CD4-positive, alpha-beta T cell treated with Interleukin-17A for 4 hours (primary cell): ENCODE results near the gene STXBP2.

Experiments used
- DNase-seq: peaks from one replicate; pipeline ENCODE4 v3.0.0-alpha.2; 2020; ENCODE audit warnings: mixed read lengths

The STXBP2 gene

GRCh38 chr19:7614859-7615741 is 21.8 kb upstream of the STXBP2 start:
- DNase-seq, result no peak

- no peak for DNase-seq
Observed at GRCh38 chr19:7617172-7617571, 19.7 kb upstream of the STXBP2 start.

GRCh38 chr19:7617735-7618134 is 19.2 kb upstream of the STXBP2 start:
- no peak for DNase-seq

GRCh38 chr19:7618348-7618747 is 18.6 kb upstream of the STXBP2 start:
- no peak for DNase-seq

GRCh38 chr19:7618771-7619510 is 18.0 kb upstream of the STXBP2 start:
- no peak for DNase-seq

GRCh38 chr19:7619671-7620441 is 17.1 kb upstream of the STXBP2 start:
- no peak for DNase-seq

GRCh38 chr19:7620442-7621412 is 16.2 kb upstream of the STXBP2 start:
- no peak for DNase-seq

GRCh38 chr19:7622933-7623685 is 13.8 kb upstream of the STXBP2 start:
- DNase-seq, result no peak

- no peak for DNase-seq
Observed at GRCh38 chr19:7623725-7624603, 12.9 kb upstream of the STXBP2 start.

- no peak for DNase-seq
Observed at GRCh38 chr19:7624810-7625209, 12.1 kb upstream of the STXBP2 start.

GRCh38 chr19:7625763-7626372 is 11.0 kb upstream of the STXBP2 start:
- no peak for DNase-seq

GRCh38 chr19:7627166-7627565 is 9.7 kb upstream of the STXBP2 start:
- no peak for DNase-seq

- no peak for DNase-seq
Observed at GRCh38 chr19:7628589-7629311, 8.2 kb upstream of the STXBP2 start.

GRCh38 chr19:7629347-7630054 is 7.4 kb upstream of the STXBP2 start, which contains the start of the genes PET100 and XAB2:
TSS of gene PET100 (plus strand) at chr19:7629793. CDS start at chr19:7629834, 41 bp downstream.
TSS of gene XAB2 (minus strand) at chr19:7629545. CDS start at chr19:7629527, 18 bp downstream.
- peak; percentile 93 for DNase-seq

- DNase-seq, result no peak
Observed at GRCh38 chr19:7631577-7631976, 5.3 kb upstream of the STXBP2 start.

GRCh38 chr19:7632340-7633203 is 4.3 kb upstream of the STXBP2 start:
- no peak for DNase-seq

- DNase-seq, result no peak
Observed at GRCh38 chr19:7633698-7634097, 3.2 kb upstream of the STXBP2 start, which contains the start of gene PCP2. TSS of gene PCP2 (minus strand) at chr19:7633719. CDS start at chr19:7633457, 262 bp downstream.
